ENCODE data around the gene ATG16L1. TPM values are rescaled to one million over a fixed set of nuclear protein-coding genes. Genes with fewer than 3 reads are reported as not detected.

ATG16L1 gene
- total and polyA plus RNA-seq, 2 experiments from 2014 or later = 15.3 to 37.9 TPM

DNA sequence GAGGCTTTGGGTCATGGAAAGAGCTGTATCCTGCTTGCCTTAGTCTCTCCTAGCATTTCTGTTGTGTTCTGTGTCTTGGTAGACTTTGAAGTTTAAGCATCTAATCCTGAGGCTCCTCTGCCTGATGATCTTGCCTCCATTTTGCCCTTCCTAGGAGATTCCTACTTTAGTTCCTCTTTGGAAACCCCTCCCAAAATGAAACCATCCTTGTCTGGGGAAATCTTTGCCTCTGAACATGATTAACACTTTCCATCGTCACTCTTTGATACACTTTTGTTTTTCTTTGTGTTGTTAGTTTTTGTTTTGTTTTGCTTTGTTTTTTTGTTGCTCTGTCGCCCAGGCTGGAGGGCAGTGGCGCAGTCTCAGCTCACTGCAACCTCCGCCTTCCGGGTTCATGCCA is 9.2 kb downstream of the ATG16L1 start:
- no peak overlapping the region for H3K27ac ChIP-seq (ENCODE audit: low read depth)
- no peak overlapping the region for H3K4me2 ChIP-seq
- no peak overlapping the region for H3K27ac Mint-ChIP-seq
- peaks cover 2% of the 10 kb centered on the region for H3K27me3 Mint-ChIP-seq (ENCODE audit: insufficient read depth, low read depth, poor library complexity)
- TF ChIP-seq EZH2phosphoT487 (IDR thresholded peaks at IDR 0.05; ENCODE audit: unreplicated experiment) = no peak
- TF ChIP-seq EZH2 (IDR thresholded peaks at IDR 0.05; ENCODE audit: low read depth, unreplicated experiment) = no peak
- H3K4me1 Mint-ChIP-seq = no peaks in the 10 kb centered on the region
- H3K36me3 ChIP-seq (ENCODE audit: insufficient read depth) = peaks cover 68% of the 10 kb centered on the region
- DNase-seq (ENCODE audit: low spot score) = no peak
- H3K4me3 Mint-ChIP-seq = no peak overlapping the region
- H3K36me3 Mint-ChIP-seq (ENCODE audit: low read depth) = peaks cover 90% of the 10 kb centered on the region
- H3K4me3 ChIP-seq = no peak overlapping the region
- H3K27me3 ChIP-seq (ENCODE audit: insufficient read depth) = no peaks in the 10 kb centered on the region
- H3F3A ChIP-seq (replicated peaks; ENCODE audit: low read depth) = no peaks in the 10 kb centered on the region
- H3K9me3 Mint-ChIP-seq = no peaks in the 10 kb centered on the region
- H3K9me2 ChIP-seq (ENCODE audit: insufficient read depth) = no peaks in the 10 kb centered on the region
- H3K79me2 ChIP-seq (replicated peaks; ENCODE audit: insufficient read depth) = peaks cover 54% of the 10 kb centered on the region
- no peak for ATAC-seq
- H4K20me1 ChIP-seq (replicated peaks; ENCODE audit: insufficient read depth) = peaks cover 36% of the 10 kb centered on the region
- no peaks in the 10 kb centered on the region for H3K4me1 ChIP-seq (ENCODE audit: insufficient read depth)
- H2AFZ ChIP-seq = no peak overlapping the region

DNA sequence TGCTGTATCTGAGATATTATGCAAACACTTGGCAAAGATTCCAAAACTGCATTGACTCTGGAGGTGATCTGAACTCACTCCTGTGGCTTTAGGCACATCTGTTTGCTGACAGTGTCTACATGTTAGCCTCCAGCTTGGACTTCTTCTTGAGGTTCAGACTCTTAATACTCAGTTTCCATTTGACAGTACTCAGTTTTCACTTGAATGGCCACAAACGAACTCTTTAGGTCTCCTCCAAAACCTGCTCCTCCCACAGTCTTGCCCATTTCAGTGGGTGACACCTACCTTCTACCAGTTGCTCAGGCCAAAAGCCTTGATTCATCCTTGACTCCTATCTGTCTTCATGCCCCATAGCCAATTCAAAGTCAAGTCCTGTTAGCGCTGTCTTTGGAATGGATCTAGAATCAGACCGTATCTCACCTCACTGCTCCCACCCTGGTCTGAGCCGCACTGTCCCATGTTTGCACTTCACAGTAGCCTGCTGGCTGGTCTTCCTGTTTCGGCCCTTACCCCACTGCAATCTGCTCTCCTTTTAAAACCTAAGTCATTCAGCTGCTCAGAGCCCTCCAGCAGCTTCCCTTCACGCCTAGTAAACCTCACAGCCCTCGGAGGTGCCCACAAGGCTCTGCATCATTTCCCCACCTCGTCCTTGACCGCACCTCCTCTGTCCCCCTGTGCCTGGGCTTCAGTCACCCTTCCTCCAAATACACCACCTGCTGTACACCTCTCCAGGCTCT is 10.5 kb downstream of the ATG16L1 start:
- DNase-seq (ENCODE audit: low spot score) (no peak), ATAC-seq (no peak)
- H3K4me3 ChIP-seq = no peak overlapping the region
- no peak overlapping the region for H3K4me2 ChIP-seq
- H2AFZ ChIP-seq = no peak overlapping the region
- H3F3A ChIP-seq (replicated peaks; ENCODE audit: low read depth) = no peaks in the 10 kb centered on the region
- no peaks in the 10 kb centered on the region for H3K27me3 ChIP-seq (ENCODE audit: insufficient read depth)
- H3K4me3 Mint-ChIP-seq = no peak overlapping the region
- peaks cover 90% of the 10 kb centered on the region for H3K36me3 Mint-ChIP-seq (ENCODE audit: low read depth)
- peaks cover 40% of the 10 kb centered on the region for H3K79me2 ChIP-seq (replicated peaks; ENCODE audit: insufficient read depth)
- peaks cover 2% of the 10 kb centered on the region for H3K27me3 Mint-ChIP-seq (ENCODE audit: insufficient read depth, low read depth, poor library complexity)
- H3K9me3 Mint-ChIP-seq = no peaks in the 10 kb centered on the region
- peaks cover 67% of the 10 kb centered on the region for H3K36me3 ChIP-seq (ENCODE audit: insufficient read depth)
- no peak overlapping the region for H3K27ac ChIP-seq (ENCODE audit: low read depth)
- H3K9me2 ChIP-seq (ENCODE audit: insufficient read depth) = no peaks in the 10 kb centered on the region
- no peaks in the 10 kb centered on the region for H3K4me1 ChIP-seq (ENCODE audit: insufficient read depth)
- H3K4me1 Mint-ChIP-seq = no peaks in the 10 kb centered on the region
- H3K27ac Mint-ChIP-seq = no peak overlapping the region; the same call in 1 of the 2 replicates
- H4K20me1 ChIP-seq (replicated peaks; ENCODE audit: insufficient read depth) = peaks cover 29% of the 10 kb centered on the region
- TF ChIP-seq EZH2phosphoT487 (IDR thresholded peaks at IDR 0.05; ENCODE audit: unreplicated experiment) = no peak
- TF ChIP-seq, protein P1, sequence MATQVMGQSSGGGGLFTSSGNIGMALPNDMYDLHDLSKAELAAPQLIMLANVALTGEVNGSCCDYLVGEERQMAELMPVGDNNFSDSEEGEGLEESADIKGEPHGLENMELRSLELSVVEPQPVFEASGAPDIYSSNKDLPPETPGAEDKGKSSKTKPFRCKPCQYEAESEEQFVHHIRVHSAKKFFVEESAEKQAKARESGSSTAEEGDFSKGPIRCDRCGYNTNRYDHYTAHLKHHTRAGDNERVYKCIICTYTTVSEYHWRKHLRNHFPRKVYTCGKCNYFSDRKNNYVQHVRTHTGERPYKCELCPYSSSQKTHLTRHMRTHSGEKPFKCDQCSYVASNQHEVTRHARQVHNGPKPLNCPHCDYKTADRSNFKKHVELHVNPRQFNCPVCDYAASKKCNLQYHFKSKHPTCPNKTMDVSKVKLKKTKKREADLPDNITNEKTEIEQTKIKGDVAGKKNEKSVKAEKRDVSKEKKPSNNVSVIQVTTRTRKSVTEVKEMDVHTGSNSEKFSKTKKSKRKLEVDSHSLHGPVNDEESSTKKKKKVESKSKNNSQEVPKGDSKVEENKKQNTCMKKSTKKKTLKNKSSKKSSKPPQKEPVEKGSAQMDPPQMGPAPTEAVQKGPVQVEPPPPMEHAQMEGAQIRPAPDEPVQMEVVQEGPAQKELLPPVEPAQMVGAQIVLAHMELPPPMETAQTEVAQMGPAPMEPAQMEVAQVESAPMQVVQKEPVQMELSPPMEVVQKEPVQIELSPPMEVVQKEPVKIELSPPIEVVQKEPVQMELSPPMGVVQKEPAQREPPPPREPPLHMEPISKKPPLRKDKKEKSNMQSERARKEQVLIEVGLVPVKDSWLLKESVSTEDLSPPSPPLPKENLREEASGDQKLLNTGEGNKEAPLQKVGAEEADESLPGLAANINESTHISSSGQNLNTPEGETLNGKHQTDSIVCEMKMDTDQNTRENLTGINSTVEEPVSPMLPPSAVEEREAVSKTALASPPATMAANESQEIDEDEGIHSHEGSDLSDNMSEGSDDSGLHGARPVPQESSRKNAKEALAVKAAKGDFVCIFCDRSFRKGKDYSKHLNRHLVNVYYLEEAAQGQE (IDR thresholded peaks at IDR 0.05; ENCODE audit: unreplicated experiment) = no peak
- TF ChIP-seq JUNB (IDR thresholded peaks at IDR 0.05; ENCODE audit: unreplicated experiment) = no peak
- TF ChIP-seq, protein P2, sequence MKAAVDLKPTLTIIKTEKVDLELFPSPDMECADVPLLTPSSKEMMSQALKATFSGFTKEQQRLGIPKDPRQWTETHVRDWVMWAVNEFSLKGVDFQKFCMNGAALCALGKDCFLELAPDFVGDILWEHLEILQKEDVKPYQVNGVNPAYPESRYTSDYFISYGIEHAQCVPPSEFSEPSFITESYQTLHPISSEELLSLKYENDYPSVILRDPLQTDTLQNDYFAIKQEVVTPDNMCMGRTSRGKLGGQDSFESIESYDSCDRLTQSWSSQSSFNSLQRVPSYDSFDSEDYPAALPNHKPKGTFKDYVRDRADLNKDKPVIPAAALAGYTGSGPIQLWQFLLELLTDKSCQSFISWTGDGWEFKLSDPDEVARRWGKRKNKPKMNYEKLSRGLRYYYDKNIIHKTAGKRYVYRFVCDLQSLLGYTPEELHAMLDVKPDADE (IDR thresholded peaks at IDR 0.05) = no peak
- TF ChIP-seq, protein P3, sequence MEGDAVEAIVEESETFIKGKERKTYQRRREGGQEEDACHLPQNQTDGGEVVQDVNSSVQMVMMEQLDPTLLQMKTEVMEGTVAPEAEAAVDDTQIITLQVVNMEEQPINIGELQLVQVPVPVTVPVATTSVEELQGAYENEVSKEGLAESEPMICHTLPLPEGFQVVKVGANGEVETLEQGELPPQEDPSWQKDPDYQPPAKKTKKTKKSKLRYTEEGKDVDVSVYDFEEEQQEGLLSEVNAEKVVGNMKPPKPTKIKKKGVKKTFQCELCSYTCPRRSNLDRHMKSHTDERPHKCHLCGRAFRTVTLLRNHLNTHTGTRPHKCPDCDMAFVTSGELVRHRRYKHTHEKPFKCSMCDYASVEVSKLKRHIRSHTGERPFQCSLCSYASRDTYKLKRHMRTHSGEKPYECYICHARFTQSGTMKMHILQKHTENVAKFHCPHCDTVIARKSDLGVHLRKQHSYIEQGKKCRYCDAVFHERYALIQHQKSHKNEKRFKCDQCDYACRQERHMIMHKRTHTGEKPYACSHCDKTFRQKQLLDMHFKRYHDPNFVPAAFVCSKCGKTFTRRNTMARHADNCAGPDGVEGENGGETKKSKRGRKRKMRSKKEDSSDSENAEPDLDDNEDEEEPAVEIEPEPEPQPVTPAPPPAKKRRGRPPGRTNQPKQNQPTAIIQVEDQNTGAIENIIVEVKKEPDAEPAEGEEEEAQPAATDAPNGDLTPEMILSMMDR (conservative IDR thresholded peaks at IDR 0.05; ENCODE audit: low read depth in 2 of 2) = no peak
- no peak for TF ChIP-seq CREB1 (CRISPR knock-in tag; IDR thresholded peaks at IDR 0.05; ENCODE audit: low read depth)
- no peak for TF ChIP-seq STAT1 (IDR thresholded peaks at IDR 0.05; ENCODE audit: unreplicated experiment)
